Esophagus mucosa (tissue), 1 donor: ENCODE data around the gene LIG3. TPM values are rescaled to one million over a fixed set of nuclear protein-coding genes. Genes with fewer than 3 reads are reported as not detected.
A peak's percentile ranks its signal among the peaks of the same experiment; 100 is the strongest.
"Not testable (repeated sequence)": the region's sequence is repeated elsewhere in the genome, so short reads cannot be mapped to it uniquely, and the experiment has no call there.

Source experiments
- ATAC-seq: fragments of 200-7000 bp; cut with Tn5 transposase; one replicate; pipeline ENCODE4 v1.9.1; 2020
- total RNA-seq: library from RNA; stranded (reverse); gene quantifications from one replicate; pipeline ENCODE4 v1.2.4, GENCODE V29; 2023
- donor health status: DM: yes; HTN: yes; CAD: no.

Gene LIG3
- total RNA-seq, 1 donor from 2014 or later: 22.8 TPM

- ATAC-seq: not testable (repeated sequence)
These were observed 65.2 kb downstream of the LIG3 start for GRCh38 chr17:35045458-35045979.

- no peak for ATAC-seq
These were observed 65.9 kb downstream of the LIG3 start for GRCh38 chr17:35046245-35046644.

- peak; percentile 69 for ATAC-seq
These were observed 66.5 kb downstream of the LIG3 start for GRCh38 chr17:35046740-35047283.

- ATAC-seq: no peak
These were observed 68.5 kb downstream of the LIG3 start for GRCh38 chr17:35048685-35049379.

- no peak for ATAC-seq
These were observed 69.9 kb downstream of the LIG3 start for GRCh38 chr17:35050170-35050569.

- ATAC-seq: peak; percentile 48
These were observed 70.9 kb downstream of the LIG3 start for GRCh38 chr17:35051183-35051578.

GRCh38 chr17:35051579-35052240 lies 71.4 kb downstream of the LIG3 start:
- ATAC-seq: no peak

- no peak for ATAC-seq
These were observed 71.9 kb downstream of the LIG3 start for GRCh38 chr17:35052241-35052610.

GRCh38 chr17:35052780-35053179 lies 72.5 kb downstream of the LIG3 start:
- ATAC-seq: no peak

GRCh38 chr17:35053204-35053603 lies 72.9 kb downstream of the LIG3 start:
- no peak for ATAC-seq

- no peak for ATAC-seq
These were observed 75.7 kb downstream of the LIG3 start for GRCh38 chr17:35056013-35056412.

- ATAC-seq: peak; percentile 13
These were observed 77.1 kb downstream of the LIG3 start for GRCh38 chr17:35057332-35057915.

Other genes with a start within 250 kb of the LIG3 start
- 0.96 TPM for gene CCT6B, start 19.1 kb upstream of the LIG3 start, total RNA-seq
- 7.7 TPM for gene ZNF830, start 19.0 kb upstream of the LIG3 start, total RNA-seq
- gene RFFL, start 83.2 kb downstream of the LIG3 start, total RNA-seq: 46.3 TPM
- 6.3 TPM for gene RAD51D, start 139.3 kb downstream of the LIG3 start, total RNA-seq
- not detected for gene FNDC8, start 141.1 kb downstream of the LIG3 start, total RNA-seq
- 14.7 TPM for gene NLE1, start 161.8 kb downstream of the LIG3 start, total RNA-seq
- not detected for gene UNC45B, start 167.3 kb downstream of the LIG3 start, total RNA-seq
- not detected for gene SLC35G3, start 213.9 kb downstream of the LIG3 start, total RNA-seq